ENCODE measurements around the gene AHNAK.

Gene AHNAK

GRCh38 chr11:62383822-62384221 lies 162.8 kb downstream of the AHNAK start:
- no peak overlapping the region for H3K4me3 ChIP-seq (ENCODE audit: low read depth, low read length)
- no peak overlapping the region for H3K27ac ChIP-seq
- no peak for DNase-seq
- no peaks in the 10 kb centered on the region for H3K36me3 ChIP-seq (replicated peaks)
- no peak for TF ChIP-seq CTCF (IDR thresholded peaks at IDR 0.05; ENCODE audit: low read depth, low read length, missing control alignments)
- no peaks in the 10 kb centered on the region for H3K27me3 ChIP-seq (replicated peaks)
- in situ Hi-C loops (cut with HindIII; ENCODE audit: low pct_ligation_motif_present, low sequenced_read_pairs) = loop anchor here (25.0 kb wide), 1 partner anchor 178 kb away; the partner anchor contains the start of gene EEF1G
